Gastrocnemius medialis (tissue), 4 donors: ENCODE data around the gene GMPR2. TPM values are rescaled to one million over a fixed set of nuclear protein-coding genes. Genes with fewer than 3 reads are reported as not detected.

Experiments
- ATAC-seq, 2 donors: fragments of 150-250 bp; one replicate each; pipeline ENCODE4 v1.9.1; 2016
- DNase-seq, 2 donors: peaks; one replicate each; pipeline ENCODE4 v3.0.0-alpha.2; 2019
- H3K27ac ChIP-seq, 4 donors: fragments of 200-600 bp; sonication (generic); 1 replicate in 1 of 4; 2 replicates in 3 of 4; pipeline ENCODE4 v1.5.1; 2016 to 2018; ENCODE audit warnings: mild to moderate bottlenecking in 2 of 4, moderate library complexity in 1 of 4
- H3K27me3 ChIP-seq, 3 donors: fragments of 200-600 bp; sonication (generic) in 2 of 3; 1 replicate in 1 of 3; 2 replicates in 2 of 3; pipeline versions ENCODE4 v1.5.1 to v1.6.0; 2016 to 2019; ENCODE audit warnings: mild to moderate bottlenecking in 1 of 3, moderate library complexity in 1 of 3
- H3K36me3 ChIP-seq, 2 donors: fragments of 200-600 bp; sonication (generic) in 1 of 2; one replicate each; pipeline ENCODE4 v1.5.1; 2017 to 2018
- H3K4me1 ChIP-seq, 2 donors: fragments of 200-600 bp; sonication (generic) in 1 of 2; one replicate each; pipeline ENCODE4 v1.5.1; 2016 to 2017; ENCODE audit warnings: mild to moderate bottlenecking in 2 of 2
- H3K4me3 ChIP-seq, 4 donors: fragments of 200-600 bp; sonication (generic) in 3 of 4; 1 replicate in 1 of 4; 2 replicates in 3 of 4; pipeline ENCODE4 v1.5.1; 2016 to 2019; ENCODE audit warnings: mild to moderate bottlenecking in 2 of 4
- H3K9me3 ChIP-seq, 3 donors: fragments of 200-600 bp; sonication (generic) in 2 of 3; 1 replicate in 1 of 3; 2 replicates in 2 of 3; pipeline ENCODE4 v1.5.1; 2016 to 2019
- CTCF ChIP-seq, 5 experiments: fragments of 450-650 bp in 3 of 5; fragments of 200-600 bp in 2 of 5; sonication (generic) in 2 of 5; IDR thresholded peaks in 4 of 5; conservative IDR thresholded peaks in 1 of 5; 1 replicate in 4 of 5; 2 replicates in 1 of 5; pipeline ENCODE4 v1.5.1; 2016 to 2019; ENCODE audit warnings: antibody characterized with exemption in 5 of 5, mild to moderate bottlenecking in 3 of 5, moderate library complexity in 3 of 5
- POLR2A ChIP-seq, 2 donors: fragments of 450-650 bp; IDR thresholded peaks; one replicate each; pipeline ENCODE4 v1.6.1; 2017; ENCODE audit warnings: antibody characterized with exemption in 2 of 2, mild to moderate bottlenecking in 2 of 2, moderate library complexity in 2 of 2
- in situ Hi-C, 4 donors: fragments of 200-750 bp; cut with MboI; loops; one replicate each; pipeline versions ENCODE4 v1.15.0 to v1.8.0; 2017; ENCODE audit warnings: low sequenced_read_pairs in 4 of 4
- intact Hi-C: fragments of 100-400 bp; cut with DNase I; formaldehyde crosslinking; loops from one replicate; pipeline ENCODE4 v1.15.1; 2023; ENCODE audit warnings: low total_unique reads
- total RNA-seq, 4 donors: library from RNA; depleted of rRNA; stranded (reverse); fragments of >200 nt; gene quantifications; one replicate each; pipeline versions ENCODE4 v1.1.0 to v1.2.3, GENCODE V29; 2016

GMPR2 gene
- total RNA-seq, 4 donors from 2014 or later: 15.4 to 44.8 (median 27.4) TPM

- DNase-seq (no peak), ATAC-seq (no peak)
- TF ChIP-seq CTCF (IDR thresholded peaks at IDR 0.05 in 4 of 5, conservative IDR thresholded peaks at IDR 0.05 in 1 of 5): no peak
- Histone ChIP-seq H3K36me3 (no peaks in the 10 kb centered on the region), H3K4me3 (no peak overlapping the region), H3K4me1 (no peaks in the 10 kb centered on the region), H3K9me3 (no peaks in the 10 kb centered on the region), H3K27ac (no peak overlapping the region), H3K27me3 (no peaks in the 10 kb centered on the region)
- in situ Hi-C loops (no loop called here), intact Hi-C loops (no loop called here)
Observed at GRCh38 chr14:24259282-24260025, 26.7 kb downstream of the GMPR2 start.

GRCh38 chr14:24260026-24260779 lies 27.5 kb downstream of the GMPR2 start:
- in situ Hi-C loops (no loop called here), intact Hi-C loops (no loop called here)
- Histone ChIP-seq H3K9me3 (no peaks in the 10 kb centered on the region), H3K36me3 (peaks cover 0 to 2% of the 10 kb centered on the region in 2 donors), H3K27ac (no peak overlapping the region), H3K27me3 (no peaks in the 10 kb centered on the region), H3K4me1 (no peaks in the 10 kb centered on the region), H3K4me3 (no peak overlapping the region)
- ATAC-seq: no peak
- DNase-seq: no peak
- no peak for TF ChIP-seq POLR2A (IDR thresholded peaks at IDR 0.05)
- TF ChIP-seq CTCF (IDR thresholded peaks at IDR 0.05 in 4 of 5, conservative IDR thresholded peaks at IDR 0.05 in 1 of 5): no peak

GRCh38 chr14:24260780-24261157 lies 28.0 kb downstream of the GMPR2 start:
- Histone ChIP-seq H3K4me1 (no peaks in the 10 kb centered on the region), H3K9me3 (no peaks in the 10 kb centered on the region), H3K4me3 (no peak overlapping the region), H3K27ac (no peak overlapping the region), H3K27me3 (no peaks in the 10 kb centered on the region), H3K36me3 (peaks cover 0 to 7% of the 10 kb centered on the region in 2 donors)
- in situ Hi-C loops (no loop called here), intact Hi-C loops (no loop called here)
- no peak for ATAC-seq
- no peak for DNase-seq
- TF ChIP-seq CTCF (IDR thresholded peaks at IDR 0.05 in 4 of 5, conservative IDR thresholded peaks at IDR 0.05 in 1 of 5) (no peak), POLR2A (IDR thresholded peaks at IDR 0.05) (no peak)

GRCh38 chr14:24261256-24261968 lies 28.7 kb downstream of the GMPR2 start:
- peaks cover 0 to 11% of the 10 kb centered on the region in 2 donors for H3K36me3 ChIP-seq
- no peak for ATAC-seq
- intact Hi-C loops: no loop called here
- H3K9me3 ChIP-seq: no peaks in the 10 kb centered on the region
- H3K4me1 ChIP-seq: no peaks in the 10 kb centered on the region
- H3K4me3 ChIP-seq: no peak overlapping the region
- TF ChIP-seq CTCF (IDR thresholded peaks at IDR 0.05 in 4 of 5, conservative IDR thresholded peaks at IDR 0.05 in 1 of 5) (no peak), POLR2A (IDR thresholded peaks at IDR 0.05) (no peak)
- DNase-seq: no peak
- in situ Hi-C loops: no loop called here
- no peak overlapping the region for H3K27ac ChIP-seq
- no peaks in the 10 kb centered on the region for H3K27me3 ChIP-seq
